NCI-H2227 (cell line): Measurements from ENCODE around the gene SEMA4B.
"Not testable (repeated sequence)": the region's sequence is repeated elsewhere in the genome, so short reads cannot be mapped to it uniquely, and the experiment has no call there.

Source experiments
- DNase-seq: peaks from one replicate; lab custom pipeline; 2025; ENCODE audit not compliant: unreplicated experiment; lab: John Stamatoyannopoulos, UW

The SEMA4B gene

GRCh38 chr15:90181776-90182175 is 19.4 kb upstream of the SEMA4B start:
- DNase-seq: no peak

GRCh38 chr15:90184119-90184785 is 16.9 kb upstream of the SEMA4B start:
- peak; percentile 63 for DNase-seq

GRCh38 chr15:90184786-90185704 is 16.1 kb upstream of the SEMA4B start:
- peak; percentile 72 for DNase-seq

- no peak for DNase-seq
These were observed 13.8 kb upstream of the SEMA4B start for GRCh38 chr15:90187257-90187868.

GRCh38 chr15:90188065-90188464 is 13.1 kb upstream of the SEMA4B start:
- not testable (repeated sequence) for DNase-seq

- no peak for DNase-seq
These were observed 12.0 kb upstream of the SEMA4B start for GRCh38 chr15:90188914-90189748.

- no peak for DNase-seq
These were observed 11.2 kb upstream of the SEMA4B start for GRCh38 chr15:90189781-90190467.

- no peak for DNase-seq
These were observed 10.4 kb upstream of the SEMA4B start for GRCh38 chr15:90190606-90191343.

- no peak for DNase-seq
These were observed 9.8 kb upstream of the SEMA4B start for GRCh38 chr15:90191344-90191687.

GRCh38 chr15:90191794-90192509 is 9.2 kb upstream of the SEMA4B start:
- DNase-seq: peak; percentile 62

GRCh38 chr15:90192961-90193786 is 8.0 kb upstream of the SEMA4B start:
- no peak for DNase-seq

GRCh38 chr15:90194655-90195054 is 6.5 kb upstream of the SEMA4B start:
- no peak for DNase-seq

GRCh38 chr15:90200534-90201129 is 498 bp upstream of the SEMA4B start:
- DNase-seq: peak; percentile 19

- peak; percentile 14 for DNase-seq
These were observed 830 bp downstream of the SEMA4B start for GRCh38 chr15:90201944-90202375.

GRCh38 chr15:90202929-90203328 is 1.8 kb downstream of the SEMA4B start:
- DNase-seq: no peak

GRCh38 chr15:90203473-90203872 is 2.3 kb downstream of the SEMA4B start:
- no peak for DNase-seq

GRCh38 chr15:90203922-90204321 is 2.8 kb downstream of the SEMA4B start:
- peak; percentile 18 for DNase-seq
